IPS-18c (cell line): ENCODE measurements around the gene NAALADL2.
"Not testable (repeated sequence)": the region's sequence is repeated elsewhere in the genome, so short reads cannot be mapped to it uniquely, and the experiment has no call there.

Experiments
- H3K4me3 ChIP-seq: 2 replicates; pipeline ENCODE4 v1.7.0; 2013; ENCODE audit warnings: low read depth, mild to moderate bottlenecking, low read length, moderate library complexity; ENCODE audit not compliant: insufficient read depth
- H3K9me3 ChIP-seq: one replicate; pipeline ENCODE4 v1.6.1; 2013; ENCODE audit warnings: mild to moderate bottlenecking, low read length, moderate library complexity; ENCODE audit not compliant: control insufficient read depth, insufficient read depth

The NAALADL2 gene

DNA sequence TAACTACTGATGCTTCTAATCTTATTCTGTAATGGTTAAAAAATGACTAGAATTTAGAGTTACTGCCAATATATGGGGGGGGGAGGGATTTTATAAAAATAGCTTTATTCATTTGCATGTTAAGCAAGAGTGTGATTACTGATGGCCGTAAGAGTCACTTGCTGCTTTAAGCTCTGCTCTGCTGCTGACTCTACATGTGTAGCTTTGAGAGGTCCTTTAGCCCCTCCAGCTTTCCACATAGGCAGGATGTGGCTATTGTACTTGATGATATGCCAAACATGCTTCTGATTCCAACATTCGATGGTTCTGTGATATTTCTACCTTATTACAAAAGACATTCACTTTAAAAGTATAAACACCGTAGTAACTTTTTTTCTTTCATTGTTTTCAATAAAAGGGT, 511.3 kb downstream of the NAALADL2 start:
- H3K4me3 ChIP-seq, H3K9me3 ChIP-seq: not testable (repeated sequence)

DNA sequence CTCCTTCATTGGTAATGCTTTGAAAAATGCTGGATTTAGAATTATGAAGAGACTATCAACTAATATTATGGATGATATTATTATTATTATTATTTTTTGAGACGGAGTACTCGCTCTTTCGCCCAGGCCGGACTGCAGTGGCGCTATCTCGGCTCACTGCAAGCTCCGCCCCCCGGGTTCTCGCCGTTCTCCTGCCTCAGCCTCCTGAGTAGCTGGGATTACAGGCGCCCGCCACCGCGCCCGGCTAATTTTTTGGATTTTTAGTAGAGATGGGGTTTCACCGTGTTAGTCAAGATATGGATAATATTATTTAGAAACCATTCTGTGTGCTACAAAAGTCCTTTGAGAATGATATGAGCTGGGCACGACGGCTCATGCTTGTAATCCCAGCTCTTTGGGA, 512.1 kb downstream of the NAALADL2 start:
- not testable (repeated sequence) for H3K4me3 ChIP-seq, H3K9me3 ChIP-seq

DNA sequence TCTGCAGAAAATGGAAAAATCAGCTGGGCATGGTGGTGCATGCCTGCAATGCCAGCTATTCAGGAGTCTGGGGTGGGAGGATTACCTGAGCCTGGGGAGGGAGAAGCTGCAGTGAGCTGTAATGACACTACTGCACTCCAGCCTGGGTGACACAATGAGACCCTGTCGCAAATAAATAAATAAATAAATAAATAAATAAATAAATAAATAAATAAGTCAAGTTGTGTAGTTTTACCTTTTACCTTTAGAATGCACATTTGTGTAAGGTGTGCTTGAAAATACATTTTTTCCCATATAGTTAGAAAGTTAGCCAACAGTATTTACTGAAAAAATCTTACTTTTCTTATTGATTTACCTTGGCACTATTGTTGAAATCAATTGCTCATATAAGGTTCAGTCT, 515.6 kb downstream of the NAALADL2 start:
- H3K4me3 ChIP-seq, result no peak overlapping the region
- H3K9me3 ChIP-seq, result no peaks in the 10 kb centered on the region

DNA sequence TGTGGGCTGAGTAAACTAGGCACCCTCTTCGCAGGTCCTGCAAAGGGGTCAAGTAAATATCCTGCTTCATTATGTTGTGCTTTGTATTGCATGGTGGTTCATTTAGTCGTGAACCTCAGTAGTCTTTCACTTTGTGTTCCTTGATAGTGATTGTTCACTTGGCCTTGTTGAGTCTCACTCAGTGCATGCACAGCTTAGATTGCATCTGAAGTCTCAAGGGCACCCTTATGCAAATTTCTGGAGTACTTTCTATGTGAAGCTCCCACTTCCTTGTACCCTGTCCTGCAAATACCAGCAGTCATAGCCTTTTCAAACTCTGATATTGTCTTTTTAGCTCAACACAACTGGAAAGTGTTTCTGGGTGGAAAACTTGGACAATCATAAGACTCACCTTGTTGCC, 519.2 kb downstream of the NAALADL2 start:
- Histone ChIP-seq H3K9me3 (no peaks in the 10 kb centered on the region), H3K4me3 (no peak overlapping the region)

DNA sequence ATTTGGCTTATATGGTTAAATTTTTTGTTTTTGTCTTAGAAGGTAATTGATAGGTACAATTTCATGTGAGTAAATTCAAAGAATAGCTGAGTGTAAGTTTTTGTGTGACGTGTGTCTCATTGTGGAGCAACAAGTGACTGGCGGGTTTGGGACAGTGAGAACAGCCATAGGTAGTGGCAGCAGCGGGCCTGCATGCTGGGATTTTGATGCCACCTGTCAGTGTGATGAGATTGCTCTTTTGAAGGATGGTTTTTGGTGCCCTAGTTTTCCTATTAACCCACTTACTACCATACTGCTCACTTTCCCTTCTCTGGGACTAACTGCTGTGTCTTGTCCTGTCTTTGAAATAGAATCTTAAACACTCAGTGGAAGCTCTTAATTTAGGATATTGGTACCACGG, 522.6 kb downstream of the NAALADL2 start:
- Histone ChIP-seq H3K9me3 (no peaks in the 10 kb centered on the region), H3K4me3 (no peak overlapping the region)

DNA sequence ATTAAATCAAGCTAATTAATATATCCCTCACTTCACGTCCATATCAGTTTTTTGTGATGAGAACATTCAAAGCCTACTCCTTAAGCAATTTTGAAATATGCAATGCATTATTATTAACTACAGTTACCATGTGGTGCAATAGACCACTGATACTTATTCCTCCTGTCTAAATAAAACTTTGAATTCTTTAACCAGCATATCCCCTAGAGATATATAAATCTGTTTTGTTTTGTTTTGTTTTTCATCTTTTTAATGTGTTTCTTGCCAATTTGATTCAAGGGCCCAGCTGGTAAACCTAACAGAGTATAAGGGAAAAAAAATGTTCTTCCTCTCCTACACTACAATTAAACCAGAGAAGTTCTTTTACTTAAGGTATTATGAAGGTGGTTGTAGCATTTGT, 524.2 kb downstream of the NAALADL2 start:
- H3K9me3 ChIP-seq, result no peaks in the 10 kb centered on the region
- no peak overlapping the region for H3K4me3 ChIP-seq

DNA sequence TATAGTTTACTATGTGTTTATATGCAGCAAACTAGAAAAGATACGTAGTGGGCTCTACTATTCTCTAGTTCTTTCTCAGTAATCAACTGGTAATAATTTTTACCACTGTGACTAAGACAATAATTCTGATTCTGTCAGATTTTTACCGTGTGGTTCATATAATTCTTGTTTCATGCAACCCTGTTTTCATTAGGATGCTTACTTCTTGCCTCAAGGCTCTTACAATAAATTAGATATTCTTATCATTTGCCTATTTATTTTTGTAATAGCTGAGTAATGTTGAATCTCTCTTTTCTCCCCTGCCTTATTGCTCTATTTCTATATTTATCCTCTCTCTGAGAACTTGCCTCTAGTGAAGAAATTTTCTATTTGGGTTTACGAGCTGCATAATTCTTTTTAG, 524.7 kb downstream of the NAALADL2 start:
- H3K9me3 ChIP-seq, result no peaks in the 10 kb centered on the region
- H3K4me3 ChIP-seq, result no peak overlapping the region

DNA sequence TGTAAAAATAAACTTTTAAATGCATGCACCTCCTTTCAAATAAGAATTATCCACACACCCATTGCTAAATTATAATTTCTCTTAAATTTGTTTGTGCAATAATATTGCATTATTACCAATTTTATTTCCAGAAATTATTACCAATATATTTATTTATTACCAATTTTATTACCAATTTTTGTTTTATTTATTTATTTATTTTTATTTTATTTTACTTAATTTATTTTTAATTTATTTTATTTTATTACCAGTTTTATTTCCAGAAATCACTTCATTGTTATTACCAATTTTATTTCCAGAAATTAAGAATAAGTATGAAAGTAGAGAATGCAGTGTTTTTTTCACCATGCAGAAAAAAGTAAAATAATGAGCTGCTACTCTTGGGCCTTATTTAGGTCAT, 525.4 kb downstream of the NAALADL2 start:
- Histone ChIP-seq H3K4me3 (no peak overlapping the region), H3K9me3 (no peaks in the 10 kb centered on the region)

DNA sequence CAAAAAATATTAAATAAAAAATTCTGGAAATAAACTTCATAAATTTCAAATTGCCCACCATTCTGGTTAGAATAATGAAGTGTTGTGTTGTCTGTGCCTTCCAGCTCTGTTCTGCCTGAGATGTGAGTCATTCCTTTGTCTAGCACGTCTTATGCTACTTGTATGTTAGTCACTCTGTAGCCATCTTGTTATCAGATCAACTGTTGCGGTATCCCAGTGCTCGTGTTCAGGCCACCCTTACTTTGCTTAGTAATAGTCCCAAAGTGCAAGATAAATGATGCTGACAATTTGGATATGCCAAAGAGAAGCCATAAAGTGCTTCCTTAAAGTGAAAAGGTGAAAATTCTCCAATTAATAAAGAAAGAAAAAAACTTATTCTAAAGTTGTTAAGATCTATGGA, 527.5 kb downstream of the NAALADL2 start:
- Histone ChIP-seq H3K4me3 (no peak overlapping the region), H3K9me3 (no peaks in the 10 kb centered on the region)

DNA sequence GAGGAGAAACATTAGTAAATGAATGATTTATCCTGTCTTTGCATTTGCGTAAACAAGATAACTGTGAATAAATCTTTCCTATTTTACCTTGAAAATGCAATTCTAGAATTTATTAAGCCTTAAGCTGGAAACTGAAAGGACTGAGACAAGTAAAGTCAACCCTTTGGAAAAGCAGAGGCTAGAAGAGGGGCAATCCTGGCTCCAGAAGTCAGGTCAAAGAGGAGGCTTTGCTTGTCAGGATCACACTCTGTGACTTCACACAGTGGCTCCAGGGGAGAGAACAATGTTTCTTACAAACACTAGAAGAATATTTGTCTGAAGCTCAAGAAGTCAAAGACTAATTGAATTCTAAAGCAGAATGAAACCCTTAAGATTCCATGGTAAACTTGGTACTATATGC, 530.4 kb downstream of the NAALADL2 start:
- Histone ChIP-seq H3K9me3 (no peaks in the 10 kb centered on the region), H3K4me3 (no peak overlapping the region)

DNA sequence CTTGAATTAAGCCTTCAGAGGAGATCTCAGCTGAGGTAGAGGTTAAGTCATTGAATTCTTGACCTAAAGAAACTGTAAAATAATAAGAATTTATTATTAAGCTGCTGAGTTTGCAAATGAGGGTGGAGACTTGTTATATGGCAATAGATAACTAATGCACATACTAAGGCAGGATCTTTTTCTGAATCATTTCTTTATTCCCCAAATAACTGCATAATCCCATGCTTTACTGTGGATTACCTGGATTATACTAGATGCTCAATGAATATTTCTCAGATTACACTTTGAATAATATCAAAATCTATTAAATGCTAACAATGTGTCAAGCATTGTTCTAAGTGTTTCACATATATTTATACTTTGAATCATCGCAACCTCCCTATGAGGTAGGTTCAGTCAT, 532.5 kb downstream of the NAALADL2 start:
- Histone ChIP-seq H3K9me3 (peaks cover under 1% of the 10 kb centered on the region), H3K4me3 (no peak overlapping the region)

DNA sequence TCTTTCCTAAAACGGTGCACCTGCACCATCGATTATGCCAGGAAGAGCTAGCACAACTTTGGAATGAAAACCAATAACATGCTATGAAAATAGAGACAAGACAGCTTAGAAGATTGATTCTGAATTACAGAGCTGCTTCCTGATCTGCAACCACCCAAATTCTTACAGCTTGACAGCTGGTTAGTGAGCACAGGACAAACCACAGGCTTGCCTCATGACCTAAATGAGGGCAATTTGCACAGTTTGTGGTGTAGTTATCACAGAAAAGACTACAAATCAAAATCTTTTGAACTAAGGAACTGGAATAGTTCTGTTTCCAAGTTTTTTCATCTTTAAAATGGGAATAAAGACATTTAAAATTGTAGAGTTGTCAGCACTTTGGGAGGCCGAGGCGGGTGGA, 533.5 kb downstream of the NAALADL2 start:
- peaks cover 2% of the 10 kb centered on the region for H3K9me3 ChIP-seq
- H3K4me3 ChIP-seq, result no peak overlapping the region

DNA sequence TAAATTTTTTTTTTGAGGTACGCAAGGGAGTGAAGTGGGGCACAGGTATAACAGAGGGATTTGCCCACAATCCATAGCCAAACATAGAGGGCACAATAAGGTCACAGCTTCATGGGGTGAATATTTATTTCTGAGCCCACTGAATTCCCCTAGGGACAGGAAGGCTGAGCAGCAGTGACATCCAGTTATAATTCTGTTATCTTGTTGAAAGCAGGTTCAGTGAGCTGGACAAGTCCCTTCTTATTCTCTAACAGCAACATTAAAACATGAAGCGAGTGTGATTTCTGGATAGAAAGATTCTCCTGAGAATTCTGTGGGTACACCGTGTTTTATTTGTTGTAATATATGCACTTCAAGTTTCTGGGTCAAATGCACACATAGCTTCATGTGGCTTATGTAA, 538.2 kb downstream of the NAALADL2 start:
- peaks cover 2% of the 10 kb centered on the region for H3K9me3 ChIP-seq
- H3K4me3 ChIP-seq, result no peak overlapping the region

DNA sequence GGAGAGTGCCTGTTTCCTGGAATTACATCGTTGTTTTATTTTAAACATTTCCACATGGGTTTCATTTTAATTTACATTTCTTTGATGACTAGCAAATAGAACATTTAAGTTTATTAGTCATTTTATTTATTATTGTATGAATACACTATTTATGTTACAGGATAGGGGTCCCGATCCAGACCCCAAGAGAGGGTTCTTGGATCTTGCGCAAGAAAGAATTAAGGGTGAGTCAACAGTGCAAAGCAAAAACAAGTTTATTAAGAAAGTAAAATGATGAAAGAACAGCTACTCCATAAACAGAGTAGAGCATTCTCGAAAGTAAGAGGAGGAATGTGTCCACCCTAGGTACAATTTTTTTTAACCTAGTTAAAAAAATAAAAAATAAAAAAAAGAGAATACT, 539.5 kb downstream of the NAALADL2 start:
- no peak overlapping the region for H3K4me3 ChIP-seq
- H3K9me3 ChIP-seq, result peaks cover 2% of the 10 kb centered on the region

DNA sequence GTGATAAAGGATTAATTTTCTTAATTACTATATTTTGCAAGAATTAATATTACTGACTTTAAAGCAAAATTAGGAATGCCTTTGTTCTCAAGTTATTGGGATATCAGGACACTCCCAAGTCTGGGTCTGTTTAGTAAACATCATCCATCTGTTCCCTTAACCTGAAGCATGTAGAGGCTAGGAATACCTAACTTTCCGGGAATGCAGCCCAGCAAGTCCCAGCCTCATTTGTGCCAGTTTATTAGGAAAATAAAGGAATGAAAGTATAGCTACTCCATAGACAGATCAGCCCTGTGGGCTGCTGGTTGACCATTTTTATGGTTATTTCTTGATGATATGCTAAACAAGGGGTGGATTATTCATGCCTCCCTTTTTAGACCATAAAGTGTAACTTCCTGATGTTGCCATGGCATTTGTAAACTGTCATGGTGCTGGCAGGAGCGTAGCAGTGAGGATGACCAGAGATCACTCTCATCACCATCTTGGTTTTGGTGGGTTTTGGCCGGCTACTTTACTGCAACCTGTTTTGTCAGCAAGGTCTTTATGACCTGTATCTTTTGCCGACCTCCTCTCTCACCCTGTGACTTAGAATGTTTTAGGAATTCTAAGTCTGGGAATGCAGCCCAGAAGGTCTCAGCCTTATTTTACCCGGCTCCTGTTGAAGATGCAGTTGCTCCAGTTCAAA, 540.2 kb downstream of the NAALADL2 start:
- peaks cover 2% of the 10 kb centered on the region for H3K9me3 ChIP-seq

DNA sequence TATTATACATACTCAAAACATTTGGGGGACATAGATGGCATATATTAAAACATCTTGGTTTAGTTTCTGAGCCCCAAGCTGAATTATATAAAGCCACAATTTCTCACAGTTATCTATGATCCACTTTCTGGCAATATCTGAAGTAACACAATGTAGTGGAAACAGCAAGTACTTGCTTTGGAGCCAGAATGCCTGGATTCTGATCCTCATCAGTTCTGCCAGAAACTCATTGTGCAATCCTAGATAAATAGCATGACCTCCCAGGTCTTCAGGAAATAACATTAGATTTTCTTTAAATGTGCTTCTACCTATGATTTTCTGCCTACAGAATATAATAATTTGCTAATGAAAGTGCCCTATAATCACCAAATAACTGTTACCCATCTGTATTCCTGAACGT, 544.9 kb downstream of the NAALADL2 start:
- Histone ChIP-seq H3K9me3 (no peaks in the 10 kb centered on the region), H3K4me3 (no peak overlapping the region)

More for the DNA sequence above, 540.2 kb downstream of the NAALADL2 start:
- H3K4me3 ChIP-seq, result no peak overlapping the region

DNA sequence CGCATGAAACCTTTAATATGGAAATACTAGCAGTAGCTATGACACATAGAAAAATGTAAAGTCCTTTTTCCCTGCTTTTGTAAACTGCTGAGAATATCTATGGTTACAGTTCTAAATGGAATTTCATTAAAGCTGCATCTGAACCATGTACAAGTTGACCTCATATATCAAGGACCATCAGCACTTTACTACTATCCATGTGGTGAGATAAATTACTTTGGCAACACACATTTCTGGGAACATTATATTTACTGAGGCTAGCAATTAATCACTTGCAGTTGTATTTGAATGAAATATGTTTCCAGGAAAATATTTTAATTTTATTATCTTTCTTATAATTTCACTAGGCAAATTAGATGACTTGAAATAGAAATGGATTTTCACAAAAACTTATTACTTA, 545.5 kb downstream of the NAALADL2 start:
- Histone ChIP-seq H3K9me3 (no peaks in the 10 kb centered on the region), H3K4me3 (no peak overlapping the region)

DNA sequence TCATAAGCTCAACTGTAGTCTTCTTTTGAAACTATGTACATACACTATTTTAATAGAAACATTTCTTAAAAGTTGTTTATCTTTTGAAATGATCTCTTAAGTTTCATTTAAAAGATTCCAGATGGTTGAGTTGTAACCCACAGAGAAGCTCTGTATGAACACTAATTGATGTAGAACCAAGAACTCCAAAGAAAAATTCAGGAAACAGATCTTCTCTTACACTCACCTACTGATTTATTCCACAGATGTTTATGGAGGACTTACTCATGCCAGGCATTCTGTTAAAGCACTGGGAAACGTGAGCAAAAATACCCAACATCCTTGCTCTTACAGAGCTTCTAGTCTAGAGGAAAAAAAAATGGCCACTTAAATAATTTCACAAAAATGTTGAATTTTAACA, 551.1 kb downstream of the NAALADL2 start:
- no peaks in the 10 kb centered on the region for H3K9me3 ChIP-seq
- H3K4me3 ChIP-seq, result no peak overlapping the region

DNA sequence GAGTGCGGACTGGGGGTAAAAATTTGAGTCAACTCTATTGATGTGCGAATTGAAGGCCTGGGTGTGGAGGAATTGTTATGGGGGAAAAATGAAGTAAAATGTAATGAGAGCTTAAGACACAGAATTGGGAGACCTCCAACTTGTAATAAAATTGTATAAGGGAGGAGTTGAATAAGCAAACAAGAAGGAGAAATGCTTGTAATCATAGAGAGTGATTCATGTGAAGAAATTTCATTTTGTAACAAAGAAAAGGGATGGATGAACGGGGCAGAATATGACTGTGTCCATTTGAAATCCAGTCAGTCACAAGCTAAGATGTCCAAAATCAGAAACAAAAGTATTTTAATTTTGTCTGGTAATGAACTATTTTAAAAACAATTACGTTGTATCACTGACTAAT, 552.3 kb downstream of the NAALADL2 start:
- no peaks in the 10 kb centered on the region for H3K9me3 ChIP-seq
- no peak overlapping the region for H3K4me3 ChIP-seq
